SK-N-SH (cell line): ENCODE measurements around the gene IL9R.

Experiments
- EZH2phosphoT487 ChIP-seq: fragments of 200-600 bp; sonication (generic); IDR thresholded peaks from 2 replicates; pipeline ENCODE4 v1.6.1; 2017; ENCODE audit warnings: low read depth, mixed run types, mild to moderate bottlenecking, antibody characterized with exemption, moderate library complexity, borderline replicate concordance
- FOXM1 ChIP-seq: IDR thresholded peaks from 2 replicates; pipeline ENCODE4 v1.4.0; 2012; ENCODE audit warnings: low read depth, mild to moderate bottlenecking
- POLR2AphosphoS5 ChIP-seq: IDR thresholded peaks from 2 replicates; pipeline ENCODE4 v1.6.1; 2012; ENCODE audit warnings: low read depth, low read length
- RCOR1 ChIP-seq: fragments of 150-350 bp; IDR thresholded peaks from 2 replicates; pipeline ENCODE4 v1.6.1; 2017; ENCODE audit warnings: antibody characterized with exemption, low read length
- TAF1 ChIP-seq: IDR thresholded peaks from 2 replicates; pipeline ENCODE4 v1.6.1; 2012; ENCODE audit warnings: low read depth, mild to moderate bottlenecking, low read length, moderate library complexity, borderline replicate concordance
- TCF12 ChIP-seq: IDR thresholded peaks from 2 replicates; pipeline ENCODE4 v1.4.0; 2012
- TF ChIP-seq, protein P1 (sequence below): fragments of 200-600 bp; sonication (generic); IDR thresholded peaks from 2 replicates; pipeline ENCODE4 v1.6.1; 2017; ENCODE audit warnings: antibody characterized with exemption, mild to moderate bottlenecking, moderate library complexity

DNA sequence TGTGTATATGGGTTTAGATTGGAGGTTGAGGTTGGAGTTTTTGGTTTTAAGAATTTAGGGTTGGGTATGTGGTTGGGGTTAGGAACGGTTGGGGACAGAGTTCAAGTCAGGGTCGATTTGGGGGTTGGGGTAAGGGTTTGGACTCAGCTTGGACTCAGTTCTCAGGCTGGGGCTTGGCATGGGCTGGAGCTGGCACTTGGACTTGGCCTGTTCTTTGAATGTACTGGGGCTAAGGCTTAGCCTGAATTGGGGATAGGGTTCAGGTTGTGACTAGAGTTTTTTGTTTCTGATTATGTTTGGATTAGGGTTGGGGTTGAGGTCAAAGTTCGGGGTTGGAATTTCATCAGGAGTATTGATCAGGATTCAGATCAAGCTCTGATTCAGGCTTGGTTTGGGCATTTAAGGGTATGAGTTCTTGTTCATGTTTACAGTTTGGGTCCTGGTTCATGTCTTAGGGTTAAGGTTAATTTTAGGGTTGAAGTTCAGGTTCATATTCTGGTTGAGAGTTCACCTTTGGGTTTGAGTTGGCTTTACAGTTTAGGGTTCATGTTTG lies 46.2 kb upstream of the IL9R start:
- TF ChIP-seq, protein P1, sequence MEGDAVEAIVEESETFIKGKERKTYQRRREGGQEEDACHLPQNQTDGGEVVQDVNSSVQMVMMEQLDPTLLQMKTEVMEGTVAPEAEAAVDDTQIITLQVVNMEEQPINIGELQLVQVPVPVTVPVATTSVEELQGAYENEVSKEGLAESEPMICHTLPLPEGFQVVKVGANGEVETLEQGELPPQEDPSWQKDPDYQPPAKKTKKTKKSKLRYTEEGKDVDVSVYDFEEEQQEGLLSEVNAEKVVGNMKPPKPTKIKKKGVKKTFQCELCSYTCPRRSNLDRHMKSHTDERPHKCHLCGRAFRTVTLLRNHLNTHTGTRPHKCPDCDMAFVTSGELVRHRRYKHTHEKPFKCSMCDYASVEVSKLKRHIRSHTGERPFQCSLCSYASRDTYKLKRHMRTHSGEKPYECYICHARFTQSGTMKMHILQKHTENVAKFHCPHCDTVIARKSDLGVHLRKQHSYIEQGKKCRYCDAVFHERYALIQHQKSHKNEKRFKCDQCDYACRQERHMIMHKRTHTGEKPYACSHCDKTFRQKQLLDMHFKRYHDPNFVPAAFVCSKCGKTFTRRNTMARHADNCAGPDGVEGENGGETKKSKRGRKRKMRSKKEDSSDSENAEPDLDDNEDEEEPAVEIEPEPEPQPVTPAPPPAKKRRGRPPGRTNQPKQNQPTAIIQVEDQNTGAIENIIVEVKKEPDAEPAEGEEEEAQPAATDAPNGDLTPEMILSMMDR = no peak
- TF ChIP-seq POLR2AphosphoS5 (no peak), RCOR1 (no peak), FOXM1 (no peak), TCF12 (no peak), EZH2phosphoT487 (no peak), TAF1 (no peak)
